AG04450 (cell line): Measurements from ENCODE around the gene ANTKMT. TPM values are rescaled to one million over a fixed set of nuclear protein-coding genes. Genes with fewer than 3 reads are reported as not detected.
"Not testable (repeated sequence)": the region's sequence is repeated elsewhere in the genome, so short reads cannot be mapped to it uniquely, and the experiment has no call there.

Experiments
- CTCF ChIA-PET: fragments of 300-600, 350-600 bp; formaldehyde crosslinking; extraction: SDS; loops from one replicate; lab custom pipeline; 2022; ENCODE audit warnings: antibody characterized with exemption, inconsistent platforms; lab: Charles Lee
- POLR2A ChIA-PET: fragments of 350-600 bp; formaldehyde crosslinking; extraction: SDS; loops from one replicate; lab custom pipeline; 2021; ENCODE audit warnings: antibody characterized with exemption, inconsistent platforms; lab: Yijun Ruan, JAX
- DNase-seq: peaks from one replicate; pipeline ENCODE4 v3.0.0-alpha.2; 2011; ENCODE audit warnings: low read depth, low spot score
- H3K27ac ChIP-seq: one replicate; pipeline ENCODE4 v1.5.1; 2012; ENCODE audit warnings: low read depth, low read length, control low read depth
- H3K27me3 ChIP-seq: one replicate; pipeline ENCODE4 v1.6.0; 2012; ENCODE audit warnings: low read length; ENCODE audit not compliant: control insufficient read depth, insufficient read depth
- H3K4me3 ChIP-seq: 2 replicates; pipeline ENCODE4 v1.5.1; 2011; ENCODE audit warnings: mild to moderate bottlenecking, low read depth, low read length, control low read depth
- H3K9me3 ChIP-seq: 2 replicates; pipeline ENCODE4 v1.5.1; 2012; ENCODE audit warnings: low read length; ENCODE audit not compliant: control insufficient read depth, insufficient read depth
- polyA plus RNA-seq: library from polyadenylated mRNA; depleted of rRNA; stranded (reverse); fragments of >200 nt; gene quantifications from 2 replicates; pipeline ENCODE4 v1.2.3, GENCODE V29; 2011
- TF ChIP-seq, protein P1 (sequence below): IDR thresholded peaks from 2 replicates; pipeline ENCODE4 v1.5.1; 2011; ENCODE audit warnings: low read depth, low read length, control low read depth, inconsistent platforms

The ANTKMT gene
- polyA plus RNA-seq, 1 experiment, result 5.3 TPM

DNA sequence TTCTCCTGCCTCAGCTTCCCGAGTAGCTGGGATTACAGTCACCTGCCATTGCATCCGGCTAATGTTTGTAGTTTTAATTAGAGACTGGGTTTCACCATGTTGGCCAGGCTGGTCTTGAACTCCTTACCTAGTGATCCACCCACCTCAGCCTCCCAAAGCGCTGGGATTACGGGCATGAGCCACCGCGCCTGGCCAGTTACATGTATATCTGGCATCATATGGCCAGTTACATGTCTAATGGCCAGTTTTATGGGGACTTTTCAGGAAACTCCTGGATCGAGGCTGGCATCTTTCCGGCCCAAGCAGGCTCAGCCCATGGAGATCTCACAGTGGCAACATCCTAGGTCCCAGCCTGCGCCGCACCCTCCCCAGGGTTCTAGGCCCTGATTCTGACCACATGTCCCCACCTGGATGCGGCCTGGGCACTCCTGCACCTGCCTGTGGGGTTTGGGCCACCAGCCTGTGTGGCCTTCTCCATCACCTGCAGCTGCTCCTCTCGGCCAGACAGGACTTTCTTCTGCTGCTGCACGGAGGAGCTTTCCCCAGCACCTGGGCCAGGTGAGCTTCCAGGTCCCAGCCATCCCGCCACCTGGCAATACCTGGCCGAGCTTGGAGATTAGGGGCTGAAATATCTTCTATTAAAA lies 21.2 kb downstream of the ANTKMT start:
- POLR2A ChIA-PET, result interaction anchor here (0.9 kb wide), 1 partner anchor 22 kb away, joined by 3 read pairs; no protein-coding TSS in a partner anchor

DNA sequence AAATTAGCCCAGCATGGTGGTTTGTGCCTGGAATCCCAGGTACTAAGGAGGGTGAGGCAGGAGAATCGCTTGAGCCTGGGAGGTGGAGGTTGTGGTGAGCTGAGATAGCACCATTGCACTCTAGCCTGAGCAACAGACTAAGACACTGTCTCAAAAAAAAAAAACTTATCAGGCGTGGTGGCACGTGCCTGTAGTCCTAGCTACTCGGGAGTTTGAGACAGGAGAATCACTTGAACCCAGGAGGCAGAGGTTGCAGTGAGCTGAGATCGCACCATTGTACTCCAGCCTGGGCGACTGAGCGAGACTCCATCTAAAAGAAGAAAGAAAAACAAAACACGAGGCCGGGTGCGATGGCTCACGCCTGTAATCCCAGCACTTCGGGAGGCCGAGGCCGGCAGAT lies 21.9 kb downstream of the ANTKMT start:
- not testable (repeated sequence) for H3K27me3 ChIP-seq, H3K27ac ChIP-seq, H3K4me3 ChIP-seq, DNase-seq, H3K9me3 ChIP-seq
- ChIA-PET POLR2A (interaction anchor here (0.9 kb wide), 1 partner anchor 23 kb away, joined by 3 read pairs; no protein-coding TSS in a partner anchor), CTCF (interaction anchor here (1.7 kb wide), 1 partner anchor 8 kb away, joined by 3 read pairs; no protein-coding TSS in a partner anchor)

More for the DNA sequence above, 21.2 kb downstream of the ANTKMT start:
- no peaks in the 10 kb centered on the region; the same call in 1 of the 2 replicates for H3K9me3 ChIP-seq
- CTCF ChIA-PET, result interaction anchor here (0.7 to 1.7 kb wide), 6 partner anchors 8 to 210 kb away, joined by 3 to 4 read pairs (median 3); no protein-coding TSS in a partner anchor
- no peak overlapping the region for H3K4me3 ChIP-seq
- DNase-seq, result no peak
- H3K27ac ChIP-seq, result no peak overlapping the region
- TF ChIP-seq, protein P1, sequence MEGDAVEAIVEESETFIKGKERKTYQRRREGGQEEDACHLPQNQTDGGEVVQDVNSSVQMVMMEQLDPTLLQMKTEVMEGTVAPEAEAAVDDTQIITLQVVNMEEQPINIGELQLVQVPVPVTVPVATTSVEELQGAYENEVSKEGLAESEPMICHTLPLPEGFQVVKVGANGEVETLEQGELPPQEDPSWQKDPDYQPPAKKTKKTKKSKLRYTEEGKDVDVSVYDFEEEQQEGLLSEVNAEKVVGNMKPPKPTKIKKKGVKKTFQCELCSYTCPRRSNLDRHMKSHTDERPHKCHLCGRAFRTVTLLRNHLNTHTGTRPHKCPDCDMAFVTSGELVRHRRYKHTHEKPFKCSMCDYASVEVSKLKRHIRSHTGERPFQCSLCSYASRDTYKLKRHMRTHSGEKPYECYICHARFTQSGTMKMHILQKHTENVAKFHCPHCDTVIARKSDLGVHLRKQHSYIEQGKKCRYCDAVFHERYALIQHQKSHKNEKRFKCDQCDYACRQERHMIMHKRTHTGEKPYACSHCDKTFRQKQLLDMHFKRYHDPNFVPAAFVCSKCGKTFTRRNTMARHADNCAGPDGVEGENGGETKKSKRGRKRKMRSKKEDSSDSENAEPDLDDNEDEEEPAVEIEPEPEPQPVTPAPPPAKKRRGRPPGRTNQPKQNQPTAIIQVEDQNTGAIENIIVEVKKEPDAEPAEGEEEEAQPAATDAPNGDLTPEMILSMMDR, result no peak
- H3K27me3 ChIP-seq, result no peaks in the 10 kb centered on the region

DNA sequence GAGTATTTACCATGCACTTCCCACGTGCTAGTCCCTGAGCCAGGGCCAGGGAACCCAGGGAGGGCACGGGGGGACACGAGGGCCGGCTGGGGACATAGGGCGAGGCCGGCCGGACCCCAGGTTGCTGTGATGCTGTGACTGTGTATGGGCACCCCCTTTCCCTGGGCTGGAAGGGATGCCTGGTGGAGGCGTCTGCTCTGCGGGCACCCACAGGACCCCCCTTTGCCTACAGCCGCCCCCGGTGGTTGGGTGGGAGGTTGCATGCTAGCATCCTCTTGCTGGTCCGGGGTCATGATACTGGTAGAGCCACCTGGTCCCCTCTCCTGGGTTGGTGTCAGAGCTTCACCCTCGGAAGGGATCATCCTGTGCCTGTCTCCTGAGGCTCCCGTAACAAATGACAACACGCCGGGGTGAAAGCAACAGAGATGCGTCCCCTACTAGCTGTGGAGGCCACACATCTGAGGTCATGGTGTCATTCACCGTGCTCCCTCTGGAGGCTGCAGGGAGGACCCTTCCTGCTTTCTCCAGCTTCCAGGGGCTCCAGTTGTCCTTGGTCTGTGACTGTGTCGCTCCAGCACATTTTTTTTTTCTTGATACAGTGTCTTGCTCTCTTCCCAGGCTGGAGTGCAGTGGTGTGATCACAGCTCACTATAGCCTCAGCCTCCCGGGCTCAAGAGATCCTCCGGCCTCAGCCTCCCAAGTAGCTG lies 23.0 kb downstream of the ANTKMT start:
- no peak overlapping the region for H3K27ac ChIP-seq
- no peaks in the 10 kb centered on the region for H3K27me3 ChIP-seq
- TF ChIP-seq, protein P1, result 0 out of 2 replicates have a peak, but pooled peaks have one; percentile 11
- DNase-seq, result no peak
- ChIA-PET POLR2A (no interaction called here), CTCF (no interaction called here)
- no peaks in the 10 kb centered on the region; the same call in 1 of the 2 replicates for H3K9me3 ChIP-seq
- no peak overlapping the region for H3K4me3 ChIP-seq

DNA sequence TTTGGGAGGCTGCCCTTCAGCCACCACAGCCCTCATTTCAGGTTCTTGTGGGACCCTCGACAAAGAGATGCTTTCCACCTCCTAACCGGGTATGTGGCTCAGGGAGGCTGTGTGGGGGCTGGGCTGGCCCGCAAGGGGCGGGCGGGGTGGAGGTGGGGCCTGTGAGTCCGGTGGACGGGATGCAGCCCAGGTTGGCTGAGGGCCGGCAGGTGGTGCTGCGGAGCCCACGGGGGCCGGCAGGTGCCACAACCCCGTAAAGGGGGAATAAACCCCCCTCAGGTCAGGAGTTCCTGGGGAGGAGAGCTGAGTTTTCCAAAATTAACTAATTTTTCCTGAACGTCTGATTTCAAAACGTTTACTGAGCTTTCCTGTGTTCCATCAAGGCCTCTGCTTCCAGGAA lies 24.8 kb downstream of the ANTKMT start:
- Histone ChIP-seq H3K27ac (no peak overlapping the region), H3K9me3 (no peaks in the 10 kb centered on the region; the same call in 1 of the 2 replicates), H3K4me3 (no peak overlapping the region), H3K27me3 (peaks cover under 1% of the 10 kb centered on the region)
- ChIA-PET POLR2A (interaction anchor here (1.2 kb wide), 1 partner anchor 33 kb away, joined by 4 read pairs; no protein-coding TSS in a partner anchor), CTCF (no interaction called here)
- no peak for DNase-seq
- TF ChIP-seq, protein P1, result peak; percentile 32

DNA sequence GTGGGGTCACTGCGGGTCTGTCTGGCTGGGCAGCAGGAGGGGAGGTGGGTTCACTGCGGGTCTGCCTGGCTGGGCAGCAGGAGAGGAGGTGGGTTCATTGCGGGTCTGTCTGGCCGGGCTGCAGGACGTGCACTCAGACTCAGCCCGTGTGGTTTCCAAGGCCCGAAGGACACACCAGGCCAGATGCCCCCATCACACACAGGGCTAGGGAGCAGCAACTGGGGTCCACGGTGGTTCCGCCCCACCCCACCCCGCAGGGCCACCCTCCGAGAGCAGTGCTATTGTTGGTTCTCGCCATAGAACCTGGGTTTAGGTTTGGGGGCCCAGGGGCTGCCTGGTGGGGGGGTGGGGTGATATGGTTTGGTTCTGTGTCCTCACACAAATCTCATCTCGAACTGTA lies 25.7 kb downstream of the ANTKMT start:
- Histone ChIP-seq H3K27me3 (peaks cover 3% of the 10 kb centered on the region), H3K4me3 (no peak overlapping the region), H3K9me3 (no peaks in the 10 kb centered on the region; the same call in 1 of the 2 replicates), H3K27ac (no peak overlapping the region)
- TF ChIP-seq, protein P1, result no peak
- POLR2A ChIA-PET, result no interaction called here
- CTCF ChIA-PET, result interaction anchor here (1.2 kb wide), 1 partner anchor 13 kb away, joined by 3 read pairs; no protein-coding TSS in a partner anchor
- no peak for DNase-seq
